ENCODE measurements around the gene EEF1AKMT3. TPM values are rescaled to one million over a fixed set of nuclear protein-coding genes. Genes with fewer than 3 reads are reported as not detected.
A peak's percentile ranks its signal among the peaks of the same experiment; 100 is the strongest.

EEF1AKMT3 gene
- total and polyA plus RNA-seq, 9 of the 15 experiments (the other 6 are each of a cell fraction or from before 2014, with no cell fraction given) = 4.1 to 17.2 (median 7.9) TPM

GRCh38 chr12:57735952-57736740 is 36.3 kb upstream of the EEF1AKMT3 start (continued):
- TF ChIP-seq ZNF318 (IDR thresholded peaks at IDR 0.05; ENCODE audit: borderline replicate concordance in 1 of 2, low read depth in 1 of 2) = no peak
- TF ChIP-seq MNT (conservative IDR thresholded peaks at IDR 0.05) = peak in 1 of 2 experiments; percentile 25; a peak in 1 of 4 replicates
- TF ChIP-seq CGGBP1 (CRISPR knock-in tag; IDR thresholded peaks at IDR 0.05) = no peak
- TF ChIP-seq BCLAF1 (IDR thresholded peaks at IDR 0.05; ENCODE audit: borderline replicate concordance in 1 of 2, control insufficient read depth in 1 of 2, low read depth in 2 of 2, low read length in 1 of 2) = no peak
- peak; percentile 76 for TF ChIP-seq EGR1 (conservative IDR thresholded peaks at IDR 0.05)
- no peak for TF ChIP-seq STAT5A (IDR thresholded peaks at IDR 0.05; ENCODE audit: borderline replicate concordance, low read length)
- TF ChIP-seq GTF3C2 (IDR thresholded peaks at IDR 0.05; ENCODE audit: borderline replicate concordance, extremely low read depth, insufficient read length) = no peak
- TF ChIP-seq THRAP3 (IDR thresholded peaks at IDR 0.05; ENCODE audit: borderline replicate concordance) = no peak

All from K562 (cell line).